Measurements from ENCODE around the gene SDC3. TPM values are rescaled to one million over a fixed set of nuclear protein-coding genes. Genes with fewer than 3 reads are reported as not detected.
"Not testable (repeated sequence)": the region's sequence is repeated elsewhere in the genome, so short reads cannot be mapped to it uniquely, and the experiment has no call there.

The SDC3 gene
- total RNA-seq, 4 donors from 2014 or later, result 4.3 to 23.5 (median 14.5) TPM

- no peak overlapping the region for H3K4me3 ChIP-seq (ENCODE audit: low read depth, poor library complexity, severe bottlenecking)
- intact Hi-C loops (cut with DNase I; ENCODE audit: low total_unique reads), result no loop called here
- TF ChIP-seq CTCF (IDR thresholded peaks at IDR 0.05) (no peak), POLR2A (IDR thresholded peaks at IDR 0.05) (no peak)
- DNase-seq (ENCODE audit: low spot score in 2 of 2), result no peak
Measured at GRCh38 chr1:30940541-30940940, 32.0 kb upstream of the SDC3 start.

DNA sequence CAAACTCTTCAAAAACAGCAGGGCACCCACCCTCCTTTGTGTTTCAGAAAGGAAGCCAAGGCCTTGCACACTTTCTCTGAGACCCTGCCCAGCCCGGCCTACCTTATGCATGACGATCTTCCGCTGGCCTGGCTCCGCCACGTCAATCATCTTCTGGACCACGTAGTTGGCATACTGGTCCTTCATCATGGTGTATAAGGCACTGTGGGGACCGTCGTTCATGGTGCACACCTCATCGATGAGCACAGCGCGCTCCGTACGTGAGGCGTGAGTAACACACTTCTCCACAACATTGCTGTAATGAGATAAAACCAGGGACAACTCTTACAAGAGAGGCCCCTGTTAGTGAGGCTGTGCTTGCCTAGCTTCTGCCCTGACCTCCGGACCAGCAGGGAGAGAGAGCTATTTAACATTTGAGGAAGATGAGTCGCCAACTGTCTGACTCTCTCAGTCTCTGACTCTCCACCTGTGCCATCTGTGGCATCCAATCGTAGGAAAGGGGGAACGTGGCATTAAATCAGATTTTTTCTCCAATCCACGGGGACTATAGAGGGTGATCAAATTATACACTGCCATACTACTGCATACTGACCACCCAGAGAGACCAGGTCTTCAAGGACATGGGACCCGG is 28.1 kb upstream of the SDC3 start:
- 93 to 96% methylated on average over 20 of the region's 20 CpGs for WGBS, 2 donors
- TF ChIP-seq CTCF (IDR thresholded peaks at IDR 0.05) (no peak), POLR2A (IDR thresholded peaks at IDR 0.05) (no peak)
- intact Hi-C loops (cut with DNase I; ENCODE audit: low total_unique reads), result no loop called here
- no peak overlapping the region for H3K4me3 ChIP-seq (ENCODE audit: low read depth, poor library complexity, severe bottlenecking)
- DNase-seq (ENCODE audit: low spot score in 2 of 2), result no peak

DNA sequence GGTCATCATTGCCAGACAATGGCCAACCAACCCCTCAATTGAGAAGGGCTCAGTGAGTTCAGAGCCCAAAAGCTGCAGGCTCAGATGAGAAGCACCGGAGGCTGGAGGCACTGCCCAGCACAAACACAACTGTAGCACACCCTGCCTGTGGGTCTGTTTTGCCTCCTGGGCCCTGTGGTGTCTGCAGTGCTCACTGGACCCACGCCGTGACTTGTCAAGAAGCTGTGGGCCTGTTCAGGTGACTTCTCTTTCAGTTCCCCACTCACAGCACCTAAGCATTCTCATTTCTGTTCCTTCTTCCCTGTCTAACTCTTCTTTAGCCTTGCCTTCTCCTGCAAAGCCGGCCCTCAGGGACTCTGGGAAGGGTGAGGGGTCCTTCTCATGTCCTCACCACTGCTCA is 27.2 kb upstream of the SDC3 start:
- DNase-seq (ENCODE audit: low spot score in 2 of 2); H3K4me3 ChIP-seq (ENCODE audit: low read depth, poor library complexity, severe bottlenecking); intact Hi-C loops (cut with DNase I; ENCODE audit: low total_unique reads): not testable (repeated sequence)
- no CpG with 5 or more reads among the region's 4 CpGs for WGBS, 2 donors

DNA sequence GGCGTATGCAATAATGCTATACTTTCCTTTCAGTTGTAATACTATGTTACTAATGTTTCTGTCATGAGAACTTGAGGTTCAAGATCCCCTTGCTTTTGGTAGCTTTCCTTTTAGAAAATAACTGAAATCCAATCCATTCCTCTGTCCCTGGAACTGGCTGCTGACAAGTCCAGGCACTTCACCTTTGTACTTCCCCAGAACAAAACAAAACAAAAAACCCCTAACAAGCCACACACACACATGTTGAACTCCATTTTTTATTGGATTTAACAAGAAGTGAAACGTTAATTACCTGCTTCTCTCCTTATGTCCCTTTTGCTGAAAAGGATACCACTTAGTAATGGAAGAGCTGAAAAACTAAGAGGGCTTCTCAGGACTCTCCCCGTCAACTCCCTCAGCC is 26.1 kb upstream of the SDC3 start:
- 71 to 75% methylated on average over 3 of the region's 3 CpGs for WGBS, 2 donors

DNA sequence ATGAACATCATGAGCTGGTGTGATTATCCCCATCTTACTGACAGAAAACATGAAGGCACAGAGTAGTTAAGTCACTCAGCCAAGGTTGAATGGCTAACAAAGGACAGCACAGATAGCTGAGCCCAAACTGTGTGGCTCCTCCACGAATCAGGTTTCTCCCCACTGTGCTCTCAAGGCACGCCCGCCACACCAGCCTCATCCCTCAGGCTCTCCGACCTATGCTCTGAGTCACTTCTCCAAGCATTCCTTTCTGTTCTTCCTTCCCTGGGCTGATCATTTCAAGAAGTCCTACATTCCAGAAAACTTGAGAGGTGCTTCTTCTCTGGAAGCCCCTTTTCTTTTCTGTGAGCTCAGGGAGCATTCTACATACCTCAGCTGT is 25.3 kb upstream of the SDC3 start:
- no peak for DNase-seq (ENCODE audit: low spot score in 2 of 2)
- intact Hi-C loops (cut with DNase I; ENCODE audit: low total_unique reads), result no loop called here
- no peak overlapping the region for H3K4me3 ChIP-seq (ENCODE audit: low read depth, poor library complexity, severe bottlenecking)
- 52 to 67% methylated on average over 4 of the region's 4 CpGs for WGBS, 2 donors
- no peak for TF ChIP-seq POLR2A (IDR thresholded peaks at IDR 0.05)
- no peak for TF ChIP-seq CTCF (IDR thresholded peaks at IDR 0.05)

More for the DNA sequence above, 26.1 kb upstream of the SDC3 start:
- no peak for DNase-seq (ENCODE audit: low spot score in 2 of 2)
- TF ChIP-seq POLR2A (IDR thresholded peaks at IDR 0.05) (no peak), CTCF (IDR thresholded peaks at IDR 0.05) (no peak)
- intact Hi-C loops (cut with DNase I; ENCODE audit: low total_unique reads), result no loop called here
- no peak overlapping the region for H3K4me3 ChIP-seq (ENCODE audit: low read depth, poor library complexity, severe bottlenecking)

DNA sequence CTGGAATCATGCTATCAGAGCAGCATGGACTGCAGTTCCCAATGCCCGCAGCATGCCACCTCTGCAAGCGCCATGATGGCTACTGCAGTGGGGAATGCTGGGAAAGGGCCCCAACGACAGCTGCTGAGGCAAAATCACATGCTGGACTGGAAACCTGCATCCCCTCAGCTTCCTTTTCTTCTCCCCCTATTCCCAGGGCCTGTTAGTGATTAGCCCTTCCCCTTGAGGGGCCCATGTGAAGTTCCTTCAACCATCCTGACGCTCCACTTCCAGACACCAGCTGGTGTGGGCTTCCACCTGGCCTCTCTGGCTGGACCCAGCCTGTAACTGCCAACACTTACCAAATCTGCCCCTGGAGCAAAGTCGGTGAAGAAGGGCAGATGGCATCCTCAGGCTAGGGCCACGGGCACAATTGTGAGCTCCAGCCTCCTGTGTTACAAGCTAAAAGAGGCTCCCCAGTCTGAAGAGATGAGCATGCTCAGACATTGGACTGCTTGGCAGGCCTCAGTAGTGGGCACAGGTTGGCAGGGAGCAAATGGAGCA is 22.1 kb upstream of the SDC3 start:
- intact Hi-C loops (cut with DNase I; ENCODE audit: low total_unique reads), result no loop called here
- DNase-seq (ENCODE audit: low spot score in 2 of 2), result no peak
- TF ChIP-seq POLR2A (IDR thresholded peaks at IDR 0.05) (no peak), CTCF (IDR thresholded peaks at IDR 0.05) (no peak)
- H3K4me3 ChIP-seq (ENCODE audit: low read depth, poor library complexity, severe bottlenecking), result no peak overlapping the region
- WGBS, 2 donors, result 61 to 70% methylated on average over 6 of the region's 6 CpGs

All from lower leg skin (tissue), 4 donors.